Esophagus squamous epithelium (tissue), 5 donors: ENCODE results near the gene TDRD10. TPM values are rescaled to one million over a fixed set of nuclear protein-coding genes. Genes with fewer than 3 reads are reported as not detected.

Source experiments
- DNase-seq: peaks from one replicate; lab custom pipeline; 2025; lab: John Stamatoyannopoulos, UW
- H3K27ac ChIP-seq, 4 donors: fragments of 200-600 bp; sonication (generic); one replicate each; pipeline ENCODE4 v1.5.1; 2016 to 2019; ENCODE audit warnings: mild to moderate bottlenecking in 1 of 4
- H3K27me3 ChIP-seq, 4 donors: fragments of 200-600 bp; sonication (generic); 1 replicate in 3 of 4; 2 replicates in 1 of 4; pipeline versions ENCODE4 v1.5.1 to v1.6.0; 2017 to 2021; ENCODE audit warnings: antibody characterized with exemption in 1 of 4
- H3K36me3 ChIP-seq, 3 donors: fragments of 200-600 bp; sonication (generic); one replicate each; pipeline ENCODE4 v1.5.1; 2016 to 2019
- H3K4me1 ChIP-seq, 3 donors: fragments of 200-600 bp; sonication (generic); one replicate each; pipeline ENCODE4 v1.5.1; 2017 to 2019
- H3K4me3 ChIP-seq, 4 donors: fragments of 200-600 bp; sonication (generic); 1 replicate in 3 of 4; 2 replicates in 1 of 4; pipeline ENCODE4 v1.5.1; 2016 to 2019; ENCODE audit warnings: mild to moderate bottlenecking in 2 of 4, moderate library complexity in 1 of 4
- H3K9me3 ChIP-seq, 3 donors: fragments of 200-600 bp; sonication (generic); one replicate each; pipeline ENCODE4 v1.5.1; 2016 to 2019
- POLR2A ChIP-seq, 4 donors: fragments of 450-650 bp; IDR thresholded peaks; one replicate each; pipeline ENCODE4 v1.6.1; 2017; ENCODE audit warnings: antibody characterized with exemption in 4 of 4, mild to moderate bottlenecking in 4 of 4, moderate library complexity in 3 of 4
- WGBS, 2 donors: methylation state at CpG; one replicate each; pipeline ENCODE4 v1.1.5; 2018; 5-methylcytosine and 5-hydroxymethylcytosine counted together
- intact Hi-C: fragments of 100-400 bp; cut with DNase I; formaldehyde crosslinking; loops from one replicate; pipeline ENCODE4 v1.15.0; 2022
- total RNA-seq, 4 donors: library from RNA; depleted of rRNA; stranded (reverse); fragments of >200 nt; gene quantifications; one replicate each; pipeline ENCODE4 v1.1.0, GENCODE V29; 2016
- TF ChIP-seq, protein P1 (sequence below), 6 experiments: fragments of 450-650 bp in 4 of 6; fragments of 200-600 bp in 2 of 6; sonication (generic) in 2 of 6; IDR thresholded peaks; one replicate each; pipeline ENCODE4 v1.5.1; 2016 to 2019; ENCODE audit warnings: antibody characterized with exemption in 6 of 6, mild to moderate bottlenecking in 4 of 6, moderate library complexity in 4 of 6
- donor health status: DM: yes; HTN: yes; CAD: no.

Gene TDRD10
- total RNA-seq, 4 donors from 2014 or later: 0.26 to 2.7 TPM; not detected in 2

DNA sequence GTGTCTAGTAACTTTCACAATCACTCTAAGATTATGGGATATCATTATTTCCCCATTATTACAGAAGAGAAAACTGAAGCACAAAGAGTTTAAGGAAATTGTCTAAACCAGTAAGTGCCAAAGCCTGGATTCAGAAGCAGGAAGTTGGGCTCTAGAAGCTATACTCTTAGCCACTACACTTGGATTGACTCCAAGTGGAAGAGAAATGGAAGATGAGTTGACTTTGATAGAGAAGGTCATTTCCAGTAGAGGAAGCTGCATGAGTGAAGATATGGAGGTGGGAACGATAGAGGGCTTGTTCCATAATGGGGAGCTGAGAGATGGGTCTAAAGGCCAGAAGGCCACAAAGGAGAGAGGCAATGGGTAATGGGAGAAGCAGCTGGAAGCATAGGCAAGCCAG lies 11.7 kb upstream of the TDRD10 start:
- H3K4me3 ChIP-seq: no peak overlapping the region
- peaks cover 0 to 8% (median 0%) of the 10 kb centered on the region in 4 donors for H3K27me3 ChIP-seq
- intact Hi-C loops: loop anchor here (10.0 kb wide), 1 partner anchor 54 kb away; no protein-coding TSS in a partner anchor
- TF ChIP-seq POLR2A (IDR thresholded peaks at IDR 0.05): no peak
- TF ChIP-seq, protein P1, sequence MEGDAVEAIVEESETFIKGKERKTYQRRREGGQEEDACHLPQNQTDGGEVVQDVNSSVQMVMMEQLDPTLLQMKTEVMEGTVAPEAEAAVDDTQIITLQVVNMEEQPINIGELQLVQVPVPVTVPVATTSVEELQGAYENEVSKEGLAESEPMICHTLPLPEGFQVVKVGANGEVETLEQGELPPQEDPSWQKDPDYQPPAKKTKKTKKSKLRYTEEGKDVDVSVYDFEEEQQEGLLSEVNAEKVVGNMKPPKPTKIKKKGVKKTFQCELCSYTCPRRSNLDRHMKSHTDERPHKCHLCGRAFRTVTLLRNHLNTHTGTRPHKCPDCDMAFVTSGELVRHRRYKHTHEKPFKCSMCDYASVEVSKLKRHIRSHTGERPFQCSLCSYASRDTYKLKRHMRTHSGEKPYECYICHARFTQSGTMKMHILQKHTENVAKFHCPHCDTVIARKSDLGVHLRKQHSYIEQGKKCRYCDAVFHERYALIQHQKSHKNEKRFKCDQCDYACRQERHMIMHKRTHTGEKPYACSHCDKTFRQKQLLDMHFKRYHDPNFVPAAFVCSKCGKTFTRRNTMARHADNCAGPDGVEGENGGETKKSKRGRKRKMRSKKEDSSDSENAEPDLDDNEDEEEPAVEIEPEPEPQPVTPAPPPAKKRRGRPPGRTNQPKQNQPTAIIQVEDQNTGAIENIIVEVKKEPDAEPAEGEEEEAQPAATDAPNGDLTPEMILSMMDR (IDR thresholded peaks at IDR 0.05): no peak
- no peaks in the 10 kb centered on the region for H3K9me3 ChIP-seq
- H3K27ac ChIP-seq: peak overlapping the region in 2 of 4 donors; percentile 29 to 38
- DNase-seq: no peak
- WGBS, 2 donors: 52 to 62% methylated on average over 1 of the region's 1 CpG
- peaks cover 0 to 6% (median 0%) of the 10 kb centered on the region in 3 donors for H3K36me3 ChIP-seq
- H3K4me1 ChIP-seq: peaks cover 0 to 63% (median 15%) of the 10 kb centered on the region in 3 donors

- Histone ChIP-seq H3K27me3 (peaks cover 0 to 8% (median 0%) of the 10 kb centered on the region in 4 donors), H3K9me3 (no peaks in the 10 kb centered on the region), H3K4me3 (no peak overlapping the region), H3K36me3 (peaks cover 0 to 6% (median 0%) of the 10 kb centered on the region in 3 donors), H3K27ac (peak overlapping the region in 3 of 4 donors; percentile 8 to 62 (median 59)), H3K4me1 (peaks cover 0 to 52% (median 0%) of the 10 kb centered on the region in 3 donors)
- no peak for DNase-seq
- WGBS, 2 donors: 68 to 83% methylated on average over 2 to 4 of the region's 4 CpGs
- intact Hi-C loops: loop anchor here (10.0 kb wide), 1 partner anchor 53 kb away; no protein-coding TSS in a partner anchor
- TF ChIP-seq, protein P1 (IDR thresholded peaks at IDR 0.05): no peak
- TF ChIP-seq POLR2A (IDR thresholded peaks at IDR 0.05): no peak
Observed at GRCh38 chr1:154492115-154492514, 9.9 kb upstream of the TDRD10 start.

DNA sequence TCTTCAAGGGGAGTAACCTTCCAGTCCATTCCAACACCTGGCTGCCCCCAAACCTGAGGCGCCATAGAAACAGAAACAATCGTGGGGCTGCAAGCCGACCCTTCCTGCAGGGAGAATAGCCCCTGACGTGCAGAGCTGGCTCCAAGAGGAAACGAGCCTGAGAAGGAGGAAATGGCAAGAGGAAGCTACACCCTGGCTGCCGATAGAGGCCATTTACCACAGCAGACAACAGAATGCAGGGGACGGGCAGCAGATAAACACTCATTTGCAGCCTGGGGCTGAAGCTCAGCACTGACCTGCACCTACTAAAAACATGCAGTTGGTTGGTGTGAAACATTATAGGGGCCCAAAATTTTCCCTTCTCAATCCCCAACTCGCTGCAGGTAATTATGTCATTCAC lies 8.7 kb upstream of the TDRD10 start:
- Histone ChIP-seq H3K9me3 (no peaks in the 10 kb centered on the region), H3K4me1 (peaks cover 0 to 64% (median 5%) of the 10 kb centered on the region in 3 donors), H3K27ac (peak overlapping the region in 3 of 4 donors; percentile 32 to 62 (median 54)), H3K27me3 (peaks cover 0 to 12% (median 0%) of the 10 kb centered on the region in 4 donors), H3K36me3 (peaks cover 0 to 6% (median 0%) of the 10 kb centered on the region in 3 donors), H3K4me3 (peak overlapping the region in 1 of 4 donors; percentile 8)
- intact Hi-C loops: loop anchor here (10.0 kb wide), 1 partner anchor 52 kb away; no protein-coding TSS in a partner anchor
- WGBS, 2 donors: 33 to 40% methylated on average over 7 to 8 of the region's 8 CpGs
- no peak for DNase-seq
- no peak for TF ChIP-seq POLR2A (IDR thresholded peaks at IDR 0.05)
- TF ChIP-seq, protein P1 (IDR thresholded peaks at IDR 0.05): no peak

DNA sequence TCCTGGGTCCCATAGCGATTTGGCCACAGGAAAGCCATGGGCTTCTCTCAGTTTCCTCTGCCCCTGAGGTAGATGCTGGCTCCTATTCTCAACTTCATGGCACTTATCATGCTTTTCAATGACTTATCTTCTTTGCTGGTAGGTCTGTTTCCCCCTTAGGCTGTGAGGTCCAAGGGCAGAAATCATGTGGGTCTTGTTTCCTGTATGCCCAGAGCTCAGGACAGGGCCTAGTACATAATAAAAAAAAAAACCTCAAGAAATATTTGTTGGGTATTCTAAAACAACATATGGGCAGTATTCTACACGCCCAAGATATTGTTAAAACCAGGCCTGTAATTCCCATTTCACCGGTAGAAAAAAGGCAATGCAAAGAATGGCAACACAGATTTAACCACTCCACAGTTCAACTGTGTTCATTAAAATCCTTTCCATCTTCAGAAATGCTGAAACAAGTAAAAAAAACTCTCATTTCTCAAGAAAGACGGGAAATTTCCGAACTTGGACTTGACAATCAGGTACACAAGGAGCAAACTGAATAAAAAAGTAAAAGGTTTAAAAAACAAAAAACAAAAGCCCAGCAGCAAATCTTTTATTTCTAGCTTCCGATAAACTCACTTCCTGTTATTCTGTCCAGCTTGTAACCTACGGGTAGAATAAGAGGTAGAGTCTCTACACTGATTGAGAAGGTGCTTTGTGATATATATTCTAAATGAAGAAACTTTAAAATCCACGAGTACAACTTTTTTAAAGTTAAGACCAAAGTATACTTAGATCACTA lies 6.3 kb upstream of the TDRD10 start:
- Histone ChIP-seq H3K4me3 (no peak overlapping the region), H3K36me3 (no peaks in the 10 kb centered on the region), H3K4me1 (peaks cover 0 to 50% (median 5%) of the 10 kb centered on the region in 3 donors), H3K9me3 (no peaks in the 10 kb centered on the region), H3K27me3 (peaks cover 0 to 36% (median 0%) of the 10 kb centered on the region in 4 donors), H3K27ac (peak overlapping the region in 3 of 4 donors; percentile 40 to 62 (median 41))
- 64 to 68% methylated on average over 8 of the region's 8 CpGs for WGBS, 2 donors
- no peak for TF ChIP-seq POLR2A (IDR thresholded peaks at IDR 0.05)
- TF ChIP-seq, protein P1 (IDR thresholded peaks at IDR 0.05): no peak
- intact Hi-C loops: loop anchor here (10.0 kb wide), 1 partner anchor 49 kb away; no protein-coding TSS in a partner anchor
- DNase-seq: no peak

DNA sequence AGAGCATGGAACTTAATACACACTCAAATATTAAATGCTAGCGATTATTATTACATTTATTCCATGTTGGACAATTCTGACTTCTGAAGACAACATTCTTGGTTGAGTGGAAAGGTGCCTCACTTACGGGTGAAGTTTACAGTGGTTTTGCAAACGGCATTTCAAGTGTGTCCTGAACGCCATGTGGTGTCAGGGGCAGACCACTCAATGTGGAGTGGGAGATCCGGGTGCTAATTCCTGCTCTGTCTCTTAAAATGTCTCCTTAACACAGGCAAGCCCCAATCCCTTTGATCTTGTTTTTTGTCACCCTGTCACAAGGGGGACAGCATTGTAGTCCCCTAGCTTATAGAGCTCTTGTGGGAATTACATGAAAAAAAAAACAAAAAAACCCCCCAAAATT lies 5.6 kb upstream of the TDRD10 start:
- peaks cover 0 to 49% (median 5%) of the 10 kb centered on the region in 3 donors for H3K4me1 ChIP-seq
- WGBS, 2 donors: 67 to 68% methylated on average over 5 of the region's 5 CpGs
- no peak overlapping the region for H3K4me3 ChIP-seq
- H3K27ac ChIP-seq: peak overlapping the region in 3 of 4 donors; percentile 17 to 62 (median 40)
- intact Hi-C loops: loop anchor here (10.0 kb wide), 1 partner anchor 48 kb away; no protein-coding TSS in a partner anchor
- peaks cover 0 to 37% (median 0%) of the 10 kb centered on the region in 4 donors for H3K27me3 ChIP-seq
- no peaks in the 10 kb centered on the region for H3K36me3 ChIP-seq
- DNase-seq: no peak
- H3K9me3 ChIP-seq: no peaks in the 10 kb centered on the region
- TF ChIP-seq POLR2A (IDR thresholded peaks at IDR 0.05): no peak
- TF ChIP-seq, protein P1 (IDR thresholded peaks at IDR 0.05): no peak
